GM23338 (cell line): ENCODE results near the gene TRIM59. TPM values are rescaled to one million over a fixed set of nuclear protein-coding genes. Genes with fewer than 3 reads are reported as not detected.

Source experiments
- ATAC-seq: fragments of 200-7000 bp; cut with Tn5 transposase; 3 replicates; pipeline ENCODE4 v1.9.1; 2020
- DNase-seq: peaks from one replicate; pipeline ENCODE4 v3.0.0-alpha.2; 2015; ENCODE audit warnings: low spot score
- H2AFZ ChIP-seq: fragments of 200-600 bp; sonication (generic); 2 replicates; pipeline ENCODE4 v1.8.0; 2016; ENCODE audit warnings: antibody characterized with exemption, mild to moderate bottlenecking, moderate library complexity
- H3F3A ChIP-seq: fragments of 200-600 bp; sonication (generic); replicated peaks from 2 replicates; pipeline ENCODE4 v1.8.0; 2017; ENCODE audit warnings: antibody characterized with exemption, mixed run types, low read depth
- H3K27ac ChIP-seq: fragments of 200-600 bp; sonication (generic); 2 replicates; pipeline ENCODE4 v1.6.1; 2016; ENCODE audit warnings: low read depth
- H3K27me3 ChIP-seq: fragments of 200-600 bp; sonication (generic); 2 replicates; pipeline ENCODE4 v1.8.0; 2016; ENCODE audit warnings: mild to moderate bottlenecking, mixed run types, moderate library complexity; ENCODE audit not compliant: insufficient read depth
- H3K36me3 ChIP-seq: fragments of 200-600 bp; sonication (generic); 2 replicates; pipeline ENCODE4 v1.8.0; 2016; ENCODE audit warnings: mild to moderate bottlenecking; ENCODE audit not compliant: insufficient read depth
- H3K4me1 ChIP-seq: fragments of 200-600 bp; sonication (generic); 2 replicates; pipeline ENCODE4 v1.8.0; 2016; ENCODE audit warnings: mild to moderate bottlenecking, moderate library complexity; ENCODE audit not compliant: insufficient read depth
- H3K4me2 ChIP-seq: fragments of 200-600 bp; sonication (generic); 2 replicates; pipeline ENCODE4 v1.7.1; 2017; ENCODE audit warnings: mixed run types
- H3K4me3 ChIP-seq: fragments of 200-600 bp; sonication (generic); 2 replicates; pipeline ENCODE4 v1.6.1; 2016; ENCODE audit warnings: mixed run types
- H3K79me2 ChIP-seq: fragments of 200-600 bp; sonication (generic); replicated peaks from 2 replicates; pipeline ENCODE4 v1.8.0; 2017; ENCODE audit warnings: mild to moderate bottlenecking; ENCODE audit not compliant: insufficient read depth
- H3K9me2 ChIP-seq: fragments of 200-600 bp; sonication (generic); 2 replicates; pipeline ENCODE4 v1.8.0; 2017; ENCODE audit not compliant: insufficient read depth
- H4K20me1 ChIP-seq: fragments of 200-600 bp; sonication (generic); replicated peaks from 2 replicates; pipeline ENCODE4 v1.8.0; 2017; ENCODE audit warnings: mild to moderate bottlenecking; ENCODE audit not compliant: insufficient read depth
- H3K27ac Mint-ChIP-seq: 2 replicates; pipeline ENCODE4 v1.8.0; 2020; ENCODE audit warnings: inconsistent platforms, mild to moderate bottlenecking, moderate library complexity, mixed read lengths
- H3K27me3 Mint-ChIP-seq: 3 replicates; pipeline ENCODE4 v1.8.0; 2022; ENCODE audit warnings: low read depth, mild to moderate bottlenecking, moderate library complexity, mixed read lengths, inconsistent platforms; ENCODE audit not compliant: insufficient read depth, poor library complexity
- H3K36me3 Mint-ChIP-seq: 3 replicates; pipeline ENCODE4 v1.8.0; 2021; ENCODE audit warnings: low read depth, mild to moderate bottlenecking, inconsistent platforms, moderate library complexity, mixed read lengths
- H3K4me1 Mint-ChIP-seq: 3 replicates; pipeline ENCODE4 v1.8.0; 2020; ENCODE audit warnings: mild to moderate bottlenecking, inconsistent platforms, mixed read lengths
- H3K4me3 Mint-ChIP-seq: 3 replicates; pipeline ENCODE4 v1.8.0; 2021; ENCODE audit warnings: moderate library complexity, mild to moderate bottlenecking, inconsistent platforms, mixed read lengths
- H3K9me3 Mint-ChIP-seq: 3 replicates; pipeline ENCODE4 v1.8.0; 2020; ENCODE audit warnings: moderate library complexity, mild to moderate bottlenecking, inconsistent platforms, mixed read lengths
- CTCF ChIP-seq, 2 experiments: fragments of 200-600 bp in 1 of 2; sonication (generic) in 1 of 2; conservative IDR thresholded peaks; 2 replicates each; pipeline versions ENCODE4 v1.5.1 to v1.6.1; 2016 to 2017; ENCODE audit warnings: antibody characterized with exemption in 2 of 2, low read depth in 2 of 2, mild to moderate bottlenecking in 2 of 2, moderate library complexity in 1 of 2
- EZH2 ChIP-seq: fragments of 200-600 bp; sonication (generic); IDR thresholded peaks from one replicate; pipeline ENCODE4 v1.8.0; 2017; ENCODE audit warnings: antibody characterized with exemption, mild to moderate bottlenecking, low read depth; ENCODE audit not compliant: unreplicated experiment
- EZH2phosphoT487 ChIP-seq: fragments of 200-600 bp; sonication (generic); IDR thresholded peaks from one replicate; pipeline ENCODE4 v1.8.1; 2018; ENCODE audit warnings: antibody characterized with exemption; ENCODE audit not compliant: unreplicated experiment
- JUNB ChIP-seq: IDR thresholded peaks from one replicate; pipeline ENCODE4 v1.6.1; 2016; ENCODE audit warnings: antibody characterized with exemption; ENCODE audit not compliant: unreplicated experiment
- POLR2AphosphoS5 ChIP-seq: IDR thresholded peaks from 2 replicates; pipeline ENCODE4 v1.6.1; 2016; ENCODE audit warnings: antibody characterized with exemption, low read depth
- REST ChIP-seq: IDR thresholded peaks from one replicate; pipeline ENCODE4 v1.6.1; 2018; ENCODE audit warnings: antibody characterized with exemption; ENCODE audit not compliant: unreplicated experiment
- ZNF114 ChIP-seq: fragments of 250-450 bp; sonication (Bioruptor Pico); IDR thresholded peaks from 2 replicates; pipeline ENCODE4 v1.5.0; 2020; ENCODE audit warnings: mild to moderate bottlenecking, moderate library complexity
- ZNF331 ChIP-seq: fragments of 250-450 bp; sonication (Bioruptor Pico); IDR thresholded peaks from 2 replicates; pipeline ENCODE4 v1.5.0; 2020; ENCODE audit warnings: low read depth, mild to moderate bottlenecking, moderate library complexity
- polyA plus RNA-seq: library from polyadenylated mRNA; unstranded; fragments of >200 nt; fragmentation: Nextera tagmentation; extraction: Ambion mirVana; gene quantifications from 2 replicates; pipeline ENCODE4 v1.2.1, GENCODE V29; 2016
- total RNA-seq: library from RNA; depleted of rRNA; stranded (reverse); fragments of >200 nt; shearing (Covaris generic); gene quantifications from 2 replicates; pipeline ENCODE4 v1.2.3, GENCODE V29; 2014

TRIM59 gene
- total and polyA plus RNA-seq, 2 experiments from 2014 or later: 46.2 to 98.6 TPM

GRCh38 chr3:160447544-160447943, 2.0 kb downstream of the TRIM59 start:
- H3K27ac ChIP-seq: no peak overlapping the region
- H3K4me1 ChIP-seq: peaks cover 10% of the 10 kb centered on the region
- H3K9me2 ChIP-seq: no peaks in the 10 kb centered on the region
- Mint-ChIP-seq H3K36me3 (peaks cover 57% of the 10 kb centered on the region), H3K4me1 (peaks cover 16% of the 10 kb centered on the region), H3K9me3 (peaks cover 7% of the 10 kb centered on the region; the same call in 1 of the 3 replicates), H3K27ac (no peak overlapping the region), H3K4me3 (peak overlapping the region; percentile 97), H3K27me3 (peaks cover 2% of the 10 kb centered on the region)
- H3K4me2 ChIP-seq: peak overlapping the region; percentile 80
- ATAC-seq (no peak), DNase-seq (no peak)
- no peak overlapping the region for H2AFZ ChIP-seq
- no peaks in the 10 kb centered on the region for H3F3A ChIP-seq
- H3K36me3 ChIP-seq: peaks cover 16% of the 10 kb centered on the region
- peaks cover 8% of the 10 kb centered on the region; the same call in 1 of the 2 replicates for H4K20me1 ChIP-seq
- H3K4me3 ChIP-seq: peak overlapping the region; percentile 65
- H3K27me3 ChIP-seq: no peaks in the 10 kb centered on the region
- H3K79me2 ChIP-seq: peaks cover 66% of the 10 kb centered on the region
- TF ChIP-seq EZH2 (no peak), POLR2AphosphoS5 (no peak), CTCF (conservative IDR thresholded peaks at IDR 0.05; ENCODE audit: low read depth in 2 of 2) (no peak), EZH2phosphoT487 (no peak), REST (no peak), ZNF114 (no peak)

- H3K9me3 Mint-ChIP-seq: peaks cover 7% of the 10 kb centered on the region; the same call in 1 of the 3 replicates
- Histone ChIP-seq H3K9me2 (no peaks in the 10 kb centered on the region), H3K27ac (no peak overlapping the region), H3K27me3 (no peaks in the 10 kb centered on the region), H3F3A (no peaks in the 10 kb centered on the region), H4K20me1 (peaks cover 16% of the 10 kb centered on the region; the same call in 1 of the 2 replicates), H3K79me2 (peaks cover 76% of the 10 kb centered on the region), H3K4me2 (peak overlapping the region; percentile 80), H3K36me3 (peaks cover 18% of the 10 kb centered on the region), H3K4me1 (peaks cover 10% of the 10 kb centered on the region), H3K4me3 (peak overlapping the region; percentile 65), H2AFZ (no peak overlapping the region)
- H3K27ac Mint-ChIP-seq: no peak overlapping the region
- ATAC-seq: no peak
- peaks cover 16% of the 10 kb centered on the region; the same call in 2 of the 3 replicates for H3K4me1 Mint-ChIP-seq
- TF ChIP-seq ZNF331 (CRISPR knock-in tag) (no peak), JUNB (no peak)
- peak overlapping the region; percentile 60 for H3K4me3 Mint-ChIP-seq
- H3K36me3 Mint-ChIP-seq: peaks cover 66% of the 10 kb centered on the region
- DNase-seq: no peak
- H3K27me3 Mint-ChIP-seq: peaks cover 2% of the 10 kb centered on the region
Observed at GRCh38 chr3:160446522-160447056, 3.0 kb downstream of the TRIM59 start.
